AG08396 (cell line): ENCODE results near the gene SAMD14.
"Not testable (repeated sequence)": the region's sequence is repeated elsewhere in the genome, so short reads cannot be mapped to it uniquely, and the experiment has no call there.

Experiments
- DNase-seq: peaks from one replicate; pipeline ENCODE4 v3.0.0; 2012; ENCODE audit warnings: low spot score, mixed read lengths

SAMD14 gene

DNA sequence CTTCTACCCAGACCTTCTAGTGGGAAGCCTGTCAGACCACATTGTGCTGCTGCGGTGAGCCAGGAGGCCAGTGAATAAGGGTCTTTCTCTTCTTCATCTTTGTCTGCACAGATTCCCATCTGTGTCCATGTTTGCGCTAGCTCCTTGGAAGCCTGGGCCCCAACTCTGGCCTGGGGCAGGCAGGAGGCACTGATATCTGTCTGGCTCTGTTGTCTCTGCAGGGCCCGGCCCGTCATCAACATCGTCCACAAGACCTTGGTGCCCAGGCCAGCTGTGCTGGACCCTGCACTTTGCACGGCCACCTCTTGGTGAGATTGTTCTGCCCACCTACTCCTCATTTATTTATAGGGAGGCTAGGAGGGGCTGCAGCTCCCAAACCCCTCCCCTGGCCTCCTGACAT, 55.7 kb downstream of the SAMD14 start:
- DNase-seq = no peak

DNA sequence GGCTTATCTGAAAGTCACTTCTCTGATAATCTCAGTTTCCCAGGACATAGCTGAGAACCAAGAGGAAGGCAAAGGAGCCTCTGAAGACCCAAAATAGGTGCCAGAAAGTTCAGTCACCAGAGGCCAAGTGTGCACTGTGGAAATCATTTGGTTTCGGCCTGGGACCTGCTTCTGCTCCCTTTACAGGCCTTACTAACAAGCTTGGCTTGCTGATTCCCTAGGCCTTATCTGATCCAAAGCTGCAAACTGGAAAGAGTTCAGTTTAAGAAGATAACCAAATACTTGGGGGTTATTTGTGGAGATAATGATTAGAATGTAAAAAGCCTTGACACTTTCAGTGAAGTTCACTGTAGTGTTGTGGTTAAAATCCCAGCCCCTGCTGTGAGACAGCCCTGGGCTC, 57.0 kb downstream of the SAMD14 start:
- no peak for DNase-seq

DNA sequence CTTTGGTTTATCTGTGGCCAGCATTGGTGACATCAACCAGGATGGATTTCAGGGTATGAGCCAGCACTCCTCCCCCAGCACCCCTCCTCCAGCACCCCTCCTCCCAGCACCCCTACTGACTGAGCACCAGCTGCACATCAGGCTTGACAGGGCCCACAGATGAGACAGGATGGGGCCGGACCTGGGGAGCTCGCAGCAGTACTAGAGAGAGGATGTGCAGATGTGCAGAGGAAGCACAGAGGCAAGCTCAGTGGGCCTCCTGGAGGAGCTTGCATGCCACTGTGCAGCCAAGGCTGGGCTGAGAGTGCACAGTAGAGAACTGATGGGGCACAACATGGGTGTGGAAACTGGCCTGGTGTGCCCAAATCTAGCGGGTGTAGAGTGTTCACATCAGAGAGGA, 57.8 kb downstream of the SAMD14 start:
- no peak for DNase-seq

DNA sequence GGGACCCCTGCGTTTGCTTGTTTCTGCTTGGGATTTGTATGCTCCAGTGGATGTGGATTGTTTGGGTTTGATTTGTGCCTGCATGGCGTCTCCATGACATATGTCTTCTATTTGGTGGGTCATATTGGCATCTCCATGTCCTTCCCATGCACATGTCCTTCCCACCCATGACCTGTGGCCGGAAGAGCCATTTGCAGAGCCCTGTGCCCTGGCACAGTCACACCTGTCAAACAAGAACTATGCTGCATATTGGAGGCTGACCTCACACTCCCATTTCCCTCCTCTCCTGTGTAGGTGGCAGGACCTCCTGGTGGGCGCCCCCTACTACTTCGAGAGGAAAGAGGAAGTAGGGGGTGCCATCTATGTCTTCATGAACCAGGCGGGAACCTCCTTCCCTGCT, 58.3 kb downstream of the SAMD14 start:
- DNase-seq = no peak

DNA sequence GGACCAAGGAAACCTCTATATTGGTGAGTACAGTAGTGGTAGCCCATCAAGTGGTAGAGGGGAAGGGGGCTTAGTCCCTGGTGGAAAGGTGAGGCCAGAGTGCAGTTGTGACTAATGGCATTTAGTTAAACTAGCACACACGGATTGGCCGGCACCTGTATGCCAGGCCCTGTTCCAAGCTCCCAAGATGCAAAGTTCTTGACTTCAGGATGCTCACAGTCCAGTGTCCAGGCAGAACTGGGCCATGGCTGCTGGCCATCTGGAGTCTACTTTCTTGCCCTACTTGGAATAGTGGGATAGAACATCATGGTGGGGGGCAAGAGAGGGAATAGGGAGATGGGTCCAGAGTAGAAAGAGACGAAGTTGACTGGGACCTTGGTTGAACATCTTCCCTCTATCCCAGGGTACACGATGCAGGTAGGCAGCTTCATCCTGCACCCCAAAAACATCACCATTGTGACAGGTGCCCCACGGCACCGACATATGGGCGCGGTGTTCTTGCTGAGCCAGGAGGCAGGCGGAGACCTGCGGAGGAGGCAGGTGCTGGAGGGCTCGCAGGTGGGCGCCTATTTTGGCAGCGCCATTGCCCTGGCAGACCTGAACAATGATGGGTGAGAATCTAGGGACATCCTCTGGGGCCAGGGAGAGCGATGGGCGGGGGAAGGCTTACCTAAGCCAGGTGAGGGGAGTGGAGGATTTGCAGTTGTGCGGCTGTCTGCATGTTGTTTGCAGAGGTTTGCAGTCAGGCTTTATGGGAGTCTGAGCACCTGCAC, 58.9 kb downstream of the SAMD14 start:
- DNase-seq = no peak

DNA sequence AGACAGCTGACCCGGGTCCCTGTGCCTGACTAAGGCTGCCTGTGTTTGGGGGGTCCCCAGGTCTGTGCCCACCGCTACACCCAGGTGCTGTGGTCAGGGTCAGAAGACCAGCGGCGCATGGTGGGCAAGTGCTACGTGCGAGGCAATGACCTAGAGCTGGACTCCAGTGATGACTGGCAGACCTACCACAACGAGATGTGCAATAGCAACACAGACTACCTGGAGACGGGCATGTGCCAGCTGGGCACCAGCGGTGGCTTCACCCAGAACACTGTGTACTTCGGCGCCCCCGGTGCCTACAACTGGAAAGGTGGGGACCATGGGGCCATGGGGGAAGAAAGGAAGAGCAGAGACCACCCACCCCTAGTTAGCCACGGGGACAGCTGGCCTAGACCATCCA, 62.0 kb downstream of the SAMD14 start:
- DNase-seq = no peak

DNA sequence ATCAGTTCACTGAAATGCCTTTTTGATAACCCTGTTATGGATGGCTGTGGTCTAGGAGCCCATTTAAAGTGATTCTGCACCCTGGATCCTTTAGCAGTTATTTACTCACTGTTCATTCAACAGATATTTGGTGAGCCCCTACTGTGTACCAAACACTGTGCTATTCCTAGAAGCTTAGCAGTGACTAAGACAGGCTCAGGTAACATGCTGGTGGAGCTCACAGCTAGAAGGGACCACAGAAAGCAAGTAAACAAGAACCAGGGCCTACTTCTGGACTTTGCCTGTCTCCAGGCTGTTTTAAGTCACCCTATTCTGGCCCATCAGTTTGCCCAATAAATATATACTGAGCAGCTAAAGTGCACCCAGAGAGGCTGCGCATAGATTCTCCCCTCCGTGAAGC, 63.0 kb downstream of the SAMD14 start:
- no peak for DNase-seq

DNA sequence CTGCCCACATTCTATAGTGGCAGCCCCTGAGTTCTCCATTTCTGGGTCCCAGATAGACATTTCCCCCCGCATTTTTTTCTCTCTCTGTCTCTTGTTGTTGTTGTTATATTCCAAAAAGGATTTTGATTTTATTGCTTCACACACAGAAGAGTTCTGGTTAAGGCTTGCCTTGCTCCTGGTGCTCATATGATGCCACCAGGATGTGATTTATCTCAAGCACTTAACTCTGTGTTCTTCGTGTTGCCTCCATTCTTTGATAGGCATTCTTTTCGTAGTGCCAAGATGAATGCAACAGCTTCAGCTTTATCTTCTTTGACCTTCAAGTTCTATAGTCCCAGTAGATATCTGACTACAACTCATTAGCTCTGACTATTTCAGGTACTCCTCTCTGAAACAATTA, 64.9 kb downstream of the SAMD14 start:
- DNase-seq = no peak

DNA sequence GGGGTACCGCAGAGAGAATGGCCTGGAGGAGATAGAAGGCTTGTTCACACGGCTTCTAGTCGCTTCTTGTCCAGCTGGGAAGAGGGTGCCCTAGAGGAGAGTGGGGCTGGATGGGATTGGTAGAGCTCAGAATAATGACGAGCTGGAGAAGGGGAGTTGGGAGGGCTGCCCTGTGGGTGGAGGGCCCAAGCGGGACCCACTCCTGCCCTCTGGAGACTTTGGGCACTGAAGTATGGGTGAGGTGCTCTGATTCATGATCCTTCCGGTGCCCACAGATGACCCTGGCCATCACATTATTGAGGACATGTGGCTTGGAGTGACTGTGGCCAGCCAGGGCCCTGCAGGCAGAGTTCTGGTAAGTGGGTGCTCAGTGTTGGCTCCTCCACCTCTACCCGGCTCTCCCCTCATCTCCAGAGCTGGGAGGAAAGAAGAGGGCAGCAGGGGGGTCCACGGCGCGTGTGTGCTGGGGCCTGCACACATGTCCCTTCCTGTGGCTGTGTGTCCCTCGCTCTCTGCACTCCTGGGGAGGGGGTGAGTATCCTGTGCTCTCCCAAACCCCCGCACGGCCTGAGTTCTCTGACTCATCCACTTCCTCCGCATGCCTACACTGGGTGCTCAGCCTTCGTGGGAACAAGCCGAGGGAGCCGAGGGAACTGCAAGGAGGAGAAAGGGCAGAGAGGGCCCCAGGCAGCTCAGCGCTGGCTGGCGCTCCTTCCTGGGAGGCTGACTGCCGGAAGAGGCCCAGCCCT, 65.5 kb downstream of the SAMD14 start:
- DNase-seq = peak; percentile 88

DNA sequence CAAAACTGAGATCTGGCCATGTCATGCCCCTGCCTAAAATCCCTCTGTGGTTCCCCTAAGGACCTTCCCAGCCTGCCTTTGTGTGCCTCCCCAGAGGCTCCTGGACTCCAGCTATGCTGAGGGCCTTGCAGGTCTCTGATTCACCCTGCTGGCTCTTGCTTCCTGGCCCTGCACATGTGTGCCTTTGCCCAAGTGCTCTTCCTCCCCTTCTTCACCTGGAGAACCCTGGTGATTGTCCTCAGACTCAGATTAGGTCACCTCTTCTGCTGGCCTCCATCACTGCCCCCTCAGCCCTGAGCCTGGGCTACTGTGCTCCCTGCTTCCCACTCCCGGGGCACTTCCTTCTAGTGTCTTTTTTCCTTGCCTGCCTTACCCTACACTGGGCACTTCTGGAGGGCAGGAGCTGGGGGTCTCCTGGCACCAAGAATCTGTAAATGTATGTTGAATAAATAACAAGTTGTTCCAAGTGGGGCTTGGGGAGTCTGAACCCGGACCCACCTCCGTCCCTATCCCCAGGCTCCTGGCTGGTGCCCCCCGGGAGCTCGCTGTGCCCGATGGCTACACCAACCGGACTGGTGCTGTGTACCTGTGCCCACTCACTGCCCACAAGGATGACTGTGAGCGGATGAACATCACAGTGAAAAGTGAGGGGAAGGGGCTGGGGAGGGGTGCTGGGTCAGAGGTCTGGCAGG, 66.3 kb downstream of the SAMD14 start:
- DNase-seq = no peak

DNA sequence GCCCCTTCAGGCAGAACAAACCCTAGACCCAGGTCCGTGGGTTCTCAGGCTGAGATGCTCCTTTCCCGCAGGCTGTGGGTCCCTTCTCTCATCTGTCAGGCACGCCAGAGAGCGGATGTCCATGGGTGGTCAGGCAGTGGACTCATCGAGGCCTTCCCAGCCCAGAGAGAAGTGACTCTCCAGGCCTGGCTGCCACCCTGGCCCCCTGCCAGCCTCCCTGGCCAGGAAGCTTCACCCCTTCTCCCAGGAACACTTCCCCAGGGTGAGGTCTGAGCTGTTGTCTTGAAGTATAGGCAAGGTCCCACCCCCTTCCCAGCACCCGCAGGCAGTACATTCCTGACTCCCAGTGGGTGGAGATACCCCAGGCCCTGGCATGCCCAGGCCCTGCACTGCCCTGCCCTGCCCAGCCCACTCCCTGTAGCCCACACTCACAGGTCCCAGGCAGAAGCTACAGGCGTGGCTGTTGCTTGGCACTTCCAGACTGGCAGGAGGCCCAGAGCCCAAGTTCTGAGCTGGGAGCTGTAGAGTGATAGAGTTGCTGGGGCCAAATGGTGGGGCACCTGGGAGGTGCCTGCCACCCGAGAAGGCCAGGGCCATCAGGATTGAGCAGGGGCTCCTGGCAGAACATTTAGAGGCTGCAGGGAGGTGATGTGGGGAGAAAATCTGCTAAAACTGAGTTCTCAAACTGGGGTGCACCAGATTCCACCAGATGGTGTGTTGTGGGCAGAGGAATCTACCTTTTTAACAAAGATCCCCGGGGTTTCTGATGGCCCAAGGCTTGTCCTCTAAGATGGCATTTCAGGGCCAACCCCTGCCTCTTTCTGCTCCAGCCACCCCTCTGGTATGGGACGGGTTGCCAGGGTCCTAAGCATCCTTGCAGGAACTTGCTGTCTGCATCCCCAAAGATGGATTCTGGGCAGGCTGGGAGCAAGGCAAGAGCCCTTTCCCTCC, 67.4 kb downstream of the SAMD14 start:
- DNase-seq = peak; percentile 61

DNA sequence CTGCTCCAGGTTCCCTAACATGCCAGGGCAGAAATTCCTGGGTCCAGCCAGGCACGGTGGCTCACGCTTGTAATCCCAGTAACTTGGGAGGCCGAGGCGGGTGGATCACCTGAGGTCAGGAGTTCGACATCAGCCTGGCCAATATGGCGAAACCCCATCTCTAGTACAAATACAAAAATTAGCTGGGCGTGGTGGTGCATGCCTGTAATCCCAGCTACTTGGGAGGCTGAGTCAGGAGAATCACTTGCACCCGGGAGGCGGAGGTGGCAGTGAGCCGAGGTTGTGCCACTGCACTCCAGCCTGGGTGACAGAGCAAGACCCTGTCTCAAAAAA, 68.3 kb downstream of the SAMD14 start:
- DNase-seq = not testable (repeated sequence)

DNA sequence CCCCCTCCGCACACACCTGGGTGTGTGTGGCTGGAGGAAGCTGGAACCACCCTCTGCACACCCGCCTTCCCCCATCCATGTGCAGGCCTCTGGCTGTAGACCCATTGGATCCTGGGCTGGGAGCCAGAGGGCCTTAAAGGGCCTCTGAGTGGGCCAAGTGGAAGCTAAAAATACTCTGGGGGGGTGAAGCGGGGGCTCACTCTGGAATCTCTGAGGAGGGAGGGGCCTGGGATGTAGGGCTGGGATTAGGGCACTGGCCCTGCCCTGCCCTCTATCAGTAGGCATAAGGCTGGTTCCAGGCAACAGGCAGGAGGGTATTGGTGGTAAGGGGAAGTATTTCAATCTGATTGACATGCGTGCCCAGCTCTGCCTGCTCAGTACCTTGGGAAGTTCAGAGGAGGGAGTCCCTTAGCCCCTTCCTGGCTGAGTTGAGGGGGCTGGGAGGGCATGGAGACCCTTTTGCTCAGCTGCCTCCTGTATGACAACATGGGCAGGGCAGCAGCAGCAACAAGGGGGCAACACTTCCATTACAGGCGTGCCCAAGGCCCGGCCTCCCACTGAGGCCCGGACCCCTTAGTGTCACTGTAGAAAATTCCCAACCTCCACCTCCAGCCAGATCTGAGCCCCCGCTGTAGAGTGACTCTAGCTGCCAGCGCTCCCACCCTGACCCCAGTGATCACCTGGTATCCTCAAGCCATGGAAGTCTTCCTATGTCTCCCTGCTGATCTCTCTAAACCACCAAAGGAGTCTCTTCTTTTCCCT, 68.8 kb downstream of the SAMD14 start:
- peak; percentile 66 for DNase-seq
